Small intestine (tissue), 7 donors: ENCODE results near the gene CIAO2B. TPM values are rescaled to one million over a fixed set of nuclear protein-coding genes. Genes with fewer than 3 reads are reported as not detected.

Source experiments
- DNase-seq, 2 donors: peaks; one replicate each; pipeline versions ENCODE4 v3.0.0 to v3.0.0-alpha.2; 2013
- FAIRE-seq: peaks from 2 replicates; lab custom pipeline; 2012; peaks lifted over from hg19 to GRCh38; lab: Jason Lieb, UNC
- H3K27ac ChIP-seq, 3 donors: one replicate each; pipeline ENCODE4 v1.5.1; 2013; ENCODE audit warnings: low read length in 2 of 3, mild to moderate bottlenecking in 2 of 3, control low read depth in 1 of 3, inconsistent platforms in 1 of 3, low read depth in 1 of 3, moderate library complexity in 1 of 3
- H3K27me3 ChIP-seq, 3 donors: one replicate each; pipeline ENCODE4 v1.6.1; 2013; ENCODE audit warnings: low read length in 3 of 3, inconsistent platforms in 1 of 3; ENCODE audit not compliant: control insufficient read depth in 3 of 3, insufficient read depth in 3 of 3
- H3K36me3 ChIP-seq, 3 donors: one replicate each; pipeline ENCODE4 v1.6.1; 2013; ENCODE audit warnings: low read length in 3 of 3, inconsistent platforms in 1 of 3, low read depth in 1 of 3, mild to moderate bottlenecking in 1 of 3, moderate library complexity in 1 of 3; ENCODE audit not compliant: control insufficient read depth in 3 of 3, insufficient read depth in 2 of 3
- H3K4me1 ChIP-seq, 3 donors: one replicate each; pipeline ENCODE4 v1.6.1; 2013; ENCODE audit warnings: low read length in 2 of 3, inconsistent platforms in 1 of 3, low read depth in 1 of 3, mild to moderate bottlenecking in 1 of 3, moderate library complexity in 1 of 3; ENCODE audit not compliant: control insufficient read depth in 3 of 3, insufficient read depth in 2 of 3
- H3K4me3 ChIP-seq, 3 donors: one replicate each; pipeline ENCODE4 v1.5.1; 2013; ENCODE audit warnings: low read length in 3 of 3, control low read depth in 1 of 3, inconsistent platforms in 1 of 3, low read depth in 1 of 3, mild to moderate bottlenecking in 1 of 3, moderate library complexity in 1 of 3
- H3K9me3 ChIP-seq, 2 donors: one replicate each; pipeline ENCODE4 v1.6.1; 2013; ENCODE audit warnings: low read depth in 1 of 2, low read length in 1 of 2; ENCODE audit not compliant: control insufficient read depth in 2 of 2, insufficient read depth in 1 of 2
- WGBS, 3 donors: extraction: QIAGEN DNeasy Blood & Tissue Kit; methylation state at CpG; one replicate each; pipeline ENCODE4 v1.1.7; 2013; 5-methylcytosine and 5-hydroxymethylcytosine counted together
- polyA plus RNA-seq, 4 donors: library from polyadenylated mRNA; stranded (reverse) in 3 of 4; unstranded in 1 of 4; fragments of 200-250 nt in 3 of 4; fragments of 120-200 nt in 1 of 4; gene quantifications; one replicate each; pipeline versions ENCODE4 v1.2.1 to v1.2.3, GENCODE V29; 2013
- donor health status: healthy with polysubstance abuse.
- donor health status: control.
- donor health status: control.
- donor health status: Bipolar disorder and iron deficiency.
- donor health status: healthy.

The CIAO2B gene
- polyA plus RNA-seq, 4 donors = 79.7 to 274 (median 232) TPM

GRCh38 chr16:66953462-66954096, 19.4 kb upstream of the CIAO2B start:
- DNase-seq (peak; percentile 90), FAIRE-seq (no peak)
- Histone ChIP-seq H3K27me3 (peaks cover 0 to 15% (median 7%) of the 10 kb centered on the region in 3 donors), H3K36me3 (no peaks in the 10 kb centered on the region), H3K27ac (peak overlapping the region; percentile 45 to 89 (median 87)), H3K4me3 (no peak overlapping the region), H3K4me1 (peaks cover 0 to 55% (median 0%) of the 10 kb centered on the region in 3 donors), H3K9me3 (no peaks in the 10 kb centered on the region)
- 15 to 62% (median 28%) methylated on average over 10 of the region's 10 CpGs for whole genome bisulfite sequencing, 3 donors

GRCh38 chr16:66952430-66953110, 18.4 kb upstream of the CIAO2B start:
- 88 to 90% (median 89%) methylated on average over 7 of the region's 7 CpGs for WGBS, 3 donors
- peaks cover 0 to 61% (median under 1%) of the 10 kb centered on the region in 3 donors for H3K4me1 ChIP-seq
- H3K27ac ChIP-seq = peak overlapping the region in 2 of 3 donors; percentile 87 to 89
- DNase-seq (peak in 1 of 2 donors; percentile 45), FAIRE-seq (no peak)
- peaks cover 0 to 22% (median 7%) of the 10 kb centered on the region in 3 donors for H3K27me3 ChIP-seq
- H3K4me3 ChIP-seq = no peak overlapping the region
- H3K9me3 ChIP-seq = no peaks in the 10 kb centered on the region
- H3K36me3 ChIP-seq = no peaks in the 10 kb centered on the region

DNA sequence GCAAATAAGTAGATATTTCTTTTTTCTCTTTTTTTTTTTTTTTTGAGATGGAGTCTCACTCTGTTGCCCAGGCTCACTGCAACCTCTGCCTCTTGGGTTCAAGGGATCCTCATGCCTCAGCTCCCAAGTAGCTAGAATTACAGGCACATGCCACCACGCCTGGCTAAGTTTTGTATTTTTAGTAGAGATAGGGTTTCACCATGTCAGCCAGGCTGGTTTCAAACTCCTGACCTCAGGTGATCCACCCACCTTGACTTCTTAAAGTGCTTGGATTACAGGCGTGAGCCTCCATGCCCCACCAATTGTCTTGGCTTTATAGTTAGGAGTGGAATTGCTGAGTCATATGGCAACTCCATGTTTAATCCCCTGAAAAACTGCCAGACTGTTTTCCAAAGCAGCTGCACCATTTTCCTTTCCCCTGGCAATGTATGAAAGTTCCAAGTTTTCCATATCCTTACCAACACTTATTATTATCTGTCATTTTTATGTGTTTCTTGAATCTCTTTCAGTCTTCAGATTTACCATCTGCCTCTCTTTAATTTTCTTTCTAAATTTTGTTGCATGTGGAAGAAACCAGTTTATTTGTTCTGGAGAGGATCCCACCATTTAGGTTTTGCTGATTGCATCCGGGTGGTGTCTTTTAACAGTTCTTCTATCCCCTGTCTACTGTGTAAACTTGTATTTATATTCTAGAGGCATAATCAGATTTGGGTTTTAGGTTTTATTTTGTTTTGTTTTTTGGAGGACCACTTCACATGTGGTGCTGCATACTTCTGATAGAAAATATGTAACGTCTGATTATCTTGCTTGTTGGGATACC, 17.0 kb upstream of the CIAO2B start:
- FAIRE-seq (no peak), DNase-seq (no peak)
- H3K27ac ChIP-seq = no peak overlapping the region
- H3K36me3 ChIP-seq = no peaks in the 10 kb centered on the region
- H3K27me3 ChIP-seq = peaks cover 0 to 22% (median 7%) of the 10 kb centered on the region in 3 donors
- 85 to 87% (median 87%) methylated on average over 4 of the region's 4 CpGs for WGBS, 3 donors
- H3K4me1 ChIP-seq = peaks cover 0 to 51% (median 1%) of the 10 kb centered on the region in 3 donors
- no peaks in the 10 kb centered on the region for H3K9me3 ChIP-seq
- H3K4me3 ChIP-seq = no peak overlapping the region

GRCh38 chr16:66950437-66950836, 16.2 kb upstream of the CIAO2B start:
- FAIRE-seq (no peak), DNase-seq (no peak)
- Histone ChIP-seq H3K27me3 (peaks cover 0 to 22% (median 7%) of the 10 kb centered on the region in 3 donors), H3K4me1 (peaks cover 0 to 49% (median 1%) of the 10 kb centered on the region in 3 donors), H3K27ac (no peak overlapping the region), H3K36me3 (no peaks in the 10 kb centered on the region), H3K4me3 (no peak overlapping the region), H3K9me3 (no peaks in the 10 kb centered on the region)
- WGBS, 3 donors = 51 to 75% (median 73%) methylated on average over 2 of the region's 2 CpGs

DNA sequence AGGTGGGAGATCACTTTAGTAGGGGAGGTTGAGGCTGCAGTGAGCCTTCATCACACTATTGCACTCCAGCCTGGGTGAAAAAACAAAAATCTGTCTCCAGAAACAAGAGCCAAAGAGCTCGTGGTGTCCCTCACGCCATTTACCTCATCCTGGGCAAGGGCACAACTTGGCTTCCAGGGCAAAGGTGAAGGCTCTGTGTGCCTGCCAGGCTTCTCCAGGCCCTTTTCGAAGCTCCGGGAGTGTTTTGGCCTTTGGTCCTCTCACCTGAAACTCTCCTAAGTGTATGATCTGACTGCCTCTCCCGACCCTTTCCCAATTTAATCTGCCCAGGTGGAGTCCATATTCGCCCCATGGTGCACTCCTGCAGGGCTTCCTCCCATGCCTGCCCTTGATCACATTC, 15.3 kb upstream of the CIAO2B start:
- no peaks in the 10 kb centered on the region for H3K9me3 ChIP-seq
- FAIRE-seq = no peak
- DNase-seq = peak in 1 of 2 donors; percentile 69
- 31 to 56% (median 35%) methylated on average over 6 of the region's 6 CpGs for WGBS, 3 donors
- peaks cover 0 to 1% (median 0%) of the 10 kb centered on the region in 3 donors for H3K36me3 ChIP-seq
- no peak overlapping the region for H3K4me3 ChIP-seq
- peaks cover 0 to 40% (median 1%) of the 10 kb centered on the region in 3 donors for H3K4me1 ChIP-seq
- H3K27me3 ChIP-seq = peaks cover 0 to 22% (median 7%) of the 10 kb centered on the region in 3 donors
- peak overlapping the region in 1 of 3 donors; percentile 35 for H3K27ac ChIP-seq

- FAIRE-seq (no peak), DNase-seq (no peak)
- Histone ChIP-seq H3K27me3 (peaks cover 0 to 22% (median 7%) of the 10 kb centered on the region in 3 donors), H3K4me3 (peak overlapping the region in 2 of 3 donors; percentile 47 to 51), H3K4me1 (peaks cover 0 to 34% (median 1%) of the 10 kb centered on the region in 3 donors), H3K9me3 (no peaks in the 10 kb centered on the region), H3K36me3 (peaks cover 0 to 7% (median 1%) of the 10 kb centered on the region in 3 donors), H3K27ac (peak overlapping the region in 1 of 3 donors; percentile 46)
- 26 to 36% (median 29%) methylated on average over 19 to 21 of the region's 21 CpGs for WGBS, 3 donors
Measured at GRCh38 chr16:66948837-66949225, 14.6 kb upstream of the CIAO2B start.

- Histone ChIP-seq H3K4me3 (peak overlapping the region in 2 of 3 donors; percentile 47 to 51), H3K4me1 (peaks cover 0 to 28% (median 1%) of the 10 kb centered on the region in 3 donors), H3K36me3 (peaks cover 0 to 12% (median 6%) of the 10 kb centered on the region in 3 donors), H3K9me3 (no peaks in the 10 kb centered on the region), H3K27me3 (peaks cover 0 to 22% (median 7%) of the 10 kb centered on the region in 3 donors), H3K27ac (peak overlapping the region in 1 of 3 donors; percentile 46)
- DNase-seq (peak; percentile 58 to 73), FAIRE-seq (no peak)
- 2 to 7% (median 3%) methylated on average over 40 to 44 of the region's 44 CpGs for WGBS, 3 donors
Measured at GRCh38 chr16:66948134-66948836, 14.1 kb upstream of the CIAO2B start.
